NCI-H146 (cell line): ENCODE data around the gene DICER1.

Source experiments
- DNase-seq: peaks from one replicate; lab custom pipeline; 2025; lab: John Stamatoyannopoulos, UW

The DICER1 gene

GRCh38 chr14:95077345-95077744, 80.0 kb downstream of the DICER1 start:
- DNase-seq: no peak

GRCh38 chr14:95075789-95076188, 81.5 kb downstream of the DICER1 start:
- no peak for DNase-seq

GRCh38 chr14:95073947-95074346, 83.4 kb downstream of the DICER1 start:
- no peak for DNase-seq

GRCh38 chr14:95072310-95072905, 84.9 kb downstream of the DICER1 start:
- no peak for DNase-seq

- DNase-seq: peak; percentile 73
Measured at GRCh38 chr14:95071649-95072280, 85.6 kb downstream of the DICER1 start.

- no peak for DNase-seq
Measured at GRCh38 chr14:95070748-95071435, 86.4 kb downstream of the DICER1 start.

GRCh38 chr14:95069547-95069946, 87.8 kb downstream of the DICER1 start:
- no peak for DNase-seq

GRCh38 chr14:95069018-95069417, 88.3 kb downstream of the DICER1 start:
- DNase-seq: no peak

GRCh38 chr14:95068521-95068920, 88.8 kb downstream of the DICER1 start:
- no peak for DNase-seq

- DNase-seq: no peak
Measured at GRCh38 chr14:95068080-95068479, 89.2 kb downstream of the DICER1 start.

GRCh38 chr14:95067526-95067925, 89.8 kb downstream of the DICER1 start:
- DNase-seq: no peak

- no peak for DNase-seq
Measured at GRCh38 chr14:95066427-95066986, 90.8 kb downstream of the DICER1 start.

- no peak for DNase-seq
Measured at GRCh38 chr14:95065411-95065810, 91.9 kb downstream of the DICER1 start.

- DNase-seq: no peak
Measured at GRCh38 chr14:95064734-95065133, 92.6 kb downstream of the DICER1 start.

- DNase-seq: no peak
Measured at GRCh38 chr14:95064256-95064655, 93.1 kb downstream of the DICER1 start.

GRCh38 chr14:95063391-95063790, 93.9 kb downstream of the DICER1 start:
- no peak for DNase-seq

GRCh38 chr14:95062946-95063345, 94.4 kb downstream of the DICER1 start:
- DNase-seq: no peak

GRCh38 chr14:95062220-95062619, 95.1 kb downstream of the DICER1 start:
- no peak for DNase-seq

GRCh38 chr14:95061317-95062093, 95.8 kb downstream of the DICER1 start:
- no peak for DNase-seq

GRCh38 chr14:95059126-95059525, 98.2 kb downstream of the DICER1 start:
- peak; percentile 52 for DNase-seq

GRCh38 chr14:95058491-95058890, 98.8 kb downstream of the DICER1 start:
- DNase-seq: no peak

GRCh38 chr14:95057851-95058250, 99.5 kb downstream of the DICER1 start:
- DNase-seq: no peak
